Gastrocnemius medialis (tissue), 4 donors: ENCODE measurements around the gene NFILZ. TPM values are rescaled to one million over a fixed set of nuclear protein-coding genes. Genes with fewer than 3 reads are reported as not detected.
A peak's percentile ranks its signal among the peaks of the same experiment; 100 is the strongest.

ENCODE experiments used
- ATAC-seq, 2 donors: fragments of 150-250 bp; one replicate each; pipeline ENCODE4 v1.9.1; 2016
- DNase-seq, 2 donors: peaks; one replicate each; pipeline ENCODE4 v3.0.0-alpha.2; 2019
- H3K27ac ChIP-seq, 4 donors: fragments of 200-600 bp; sonication (generic); 1 replicate in 1 of 4; 2 replicates in 3 of 4; pipeline ENCODE4 v1.5.1; 2016 to 2018; ENCODE audit warnings: mild to moderate bottlenecking in 2 of 4, moderate library complexity in 1 of 4
- H3K27me3 ChIP-seq, 3 donors: fragments of 200-600 bp; sonication (generic) in 2 of 3; 1 replicate in 1 of 3; 2 replicates in 2 of 3; pipeline versions ENCODE4 v1.5.1 to v1.6.0; 2016 to 2019; ENCODE audit warnings: mild to moderate bottlenecking in 1 of 3, moderate library complexity in 1 of 3
- H3K36me3 ChIP-seq, 2 donors: fragments of 200-600 bp; sonication (generic) in 1 of 2; one replicate each; pipeline ENCODE4 v1.5.1; 2017 to 2018
- H3K4me1 ChIP-seq, 2 donors: fragments of 200-600 bp; sonication (generic) in 1 of 2; one replicate each; pipeline ENCODE4 v1.5.1; 2016 to 2017; ENCODE audit warnings: mild to moderate bottlenecking in 2 of 2
- H3K4me3 ChIP-seq, 4 donors: fragments of 200-600 bp; sonication (generic) in 3 of 4; 1 replicate in 1 of 4; 2 replicates in 3 of 4; pipeline ENCODE4 v1.5.1; 2016 to 2019; ENCODE audit warnings: mild to moderate bottlenecking in 2 of 4
- H3K9me3 ChIP-seq, 3 donors: fragments of 200-600 bp; sonication (generic) in 2 of 3; 1 replicate in 1 of 3; 2 replicates in 2 of 3; pipeline ENCODE4 v1.5.1; 2016 to 2019
- POLR2A ChIP-seq, 2 donors: fragments of 450-650 bp; IDR thresholded peaks; one replicate each; pipeline ENCODE4 v1.6.1; 2017; ENCODE audit warnings: antibody characterized with exemption in 2 of 2, mild to moderate bottlenecking in 2 of 2, moderate library complexity in 2 of 2
- in situ Hi-C, 4 donors: fragments of 200-750 bp; cut with MboI; loops; one replicate each; pipeline versions ENCODE4 v1.15.0 to v1.8.0; 2017; ENCODE audit warnings: low sequenced_read_pairs in 4 of 4
- intact Hi-C: fragments of 100-400 bp; cut with DNase I; formaldehyde crosslinking; loops from one replicate; pipeline ENCODE4 v1.15.1; 2023; ENCODE audit warnings: low total_unique reads
- total RNA-seq, 4 donors: library from RNA; depleted of rRNA; stranded (reverse); fragments of >200 nt; gene quantifications; one replicate each; pipeline versions ENCODE4 v1.1.0 to v1.2.3, GENCODE V29; 2016
- TF ChIP-seq, protein P1 (sequence below), 5 experiments: fragments of 450-650 bp in 3 of 5; fragments of 200-600 bp in 2 of 5; sonication (generic) in 2 of 5; IDR thresholded peaks in 4 of 5; conservative IDR thresholded peaks in 1 of 5; 1 replicate in 4 of 5; 2 replicates in 1 of 5; pipeline ENCODE4 v1.5.1; 2016 to 2019; ENCODE audit warnings: antibody characterized with exemption in 5 of 5, mild to moderate bottlenecking in 3 of 5, moderate library complexity in 3 of 5

NFILZ gene, protein sequence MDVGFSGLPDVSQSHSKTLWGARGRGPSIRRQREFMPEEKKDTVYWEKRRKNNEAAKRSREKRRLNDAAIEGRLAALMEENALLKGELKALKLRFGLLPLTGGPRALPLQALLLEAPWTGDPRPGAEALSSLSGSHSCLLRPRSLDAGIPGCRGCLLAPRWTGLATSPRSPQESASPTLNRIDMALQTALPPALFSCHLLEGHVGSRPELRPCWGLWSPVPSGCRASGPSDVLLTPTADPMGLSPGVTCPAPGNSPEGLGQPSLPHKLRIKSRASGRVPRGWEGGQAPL
- total RNA-seq, result not detected

DNA sequence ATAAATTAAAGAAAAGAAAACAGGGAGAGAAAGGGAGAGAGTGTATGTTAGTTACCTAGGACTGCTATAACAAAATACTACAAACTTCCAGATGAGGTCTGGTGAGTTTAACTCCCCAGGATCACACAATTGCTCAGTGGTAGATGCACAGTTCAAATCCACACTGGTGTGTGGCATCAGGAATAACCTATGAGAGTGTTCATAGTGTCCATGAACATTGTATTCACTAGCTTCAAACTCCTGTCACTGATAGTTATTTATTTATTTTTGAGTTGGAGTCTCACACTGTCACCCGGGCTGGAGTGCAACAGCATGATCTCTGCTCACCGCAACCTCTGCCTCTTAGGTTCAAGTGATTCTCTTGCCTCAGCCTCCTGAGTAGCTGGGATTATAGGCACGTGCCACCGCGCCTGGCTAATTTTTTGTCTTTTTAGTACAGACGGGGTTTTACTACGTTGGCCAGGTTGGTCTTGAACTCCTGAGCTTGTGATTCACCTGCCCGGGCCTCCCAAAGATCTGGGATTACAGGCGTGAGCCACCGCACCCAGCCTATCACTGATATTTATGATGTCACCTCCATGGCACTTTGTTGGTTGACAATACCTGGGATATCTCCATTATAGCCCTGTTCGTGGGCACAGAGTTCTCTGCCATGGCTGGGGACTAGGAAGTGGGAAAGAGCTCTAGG, at the start of gene NFILZ:
NFILZ (plus strand) TSS at position 638 of the 688 bp plus-strand sequence. CDS start 46,133 bp downstream, outside the sequence.
- intact Hi-C loops, result no loop called here
- in situ Hi-C loops, result no loop called here
- Histone ChIP-seq H3K27ac (peak within 1 kb of the TSS in 1 of 4 donors; percentile 22), H3K36me3 (no peaks in the 10 kb centered on the region), H3K4me3 (no peak within 1 kb of the TSS), H3K4me1 (no peaks in the 10 kb centered on the region), H3K27me3 (no peaks in the 10 kb centered on the region), H3K9me3 (no peaks in the 10 kb centered on the region)
- ATAC-seq (no peak), DNase-seq (no peak)
- TF ChIP-seq, protein P1, sequence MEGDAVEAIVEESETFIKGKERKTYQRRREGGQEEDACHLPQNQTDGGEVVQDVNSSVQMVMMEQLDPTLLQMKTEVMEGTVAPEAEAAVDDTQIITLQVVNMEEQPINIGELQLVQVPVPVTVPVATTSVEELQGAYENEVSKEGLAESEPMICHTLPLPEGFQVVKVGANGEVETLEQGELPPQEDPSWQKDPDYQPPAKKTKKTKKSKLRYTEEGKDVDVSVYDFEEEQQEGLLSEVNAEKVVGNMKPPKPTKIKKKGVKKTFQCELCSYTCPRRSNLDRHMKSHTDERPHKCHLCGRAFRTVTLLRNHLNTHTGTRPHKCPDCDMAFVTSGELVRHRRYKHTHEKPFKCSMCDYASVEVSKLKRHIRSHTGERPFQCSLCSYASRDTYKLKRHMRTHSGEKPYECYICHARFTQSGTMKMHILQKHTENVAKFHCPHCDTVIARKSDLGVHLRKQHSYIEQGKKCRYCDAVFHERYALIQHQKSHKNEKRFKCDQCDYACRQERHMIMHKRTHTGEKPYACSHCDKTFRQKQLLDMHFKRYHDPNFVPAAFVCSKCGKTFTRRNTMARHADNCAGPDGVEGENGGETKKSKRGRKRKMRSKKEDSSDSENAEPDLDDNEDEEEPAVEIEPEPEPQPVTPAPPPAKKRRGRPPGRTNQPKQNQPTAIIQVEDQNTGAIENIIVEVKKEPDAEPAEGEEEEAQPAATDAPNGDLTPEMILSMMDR (IDR thresholded peaks at IDR 0.05 in 4 of 5, conservative IDR thresholded peaks at IDR 0.05 in 1 of 5), result no peak
- no peak for TF ChIP-seq POLR2A (IDR thresholded peaks at IDR 0.05)

DNA sequence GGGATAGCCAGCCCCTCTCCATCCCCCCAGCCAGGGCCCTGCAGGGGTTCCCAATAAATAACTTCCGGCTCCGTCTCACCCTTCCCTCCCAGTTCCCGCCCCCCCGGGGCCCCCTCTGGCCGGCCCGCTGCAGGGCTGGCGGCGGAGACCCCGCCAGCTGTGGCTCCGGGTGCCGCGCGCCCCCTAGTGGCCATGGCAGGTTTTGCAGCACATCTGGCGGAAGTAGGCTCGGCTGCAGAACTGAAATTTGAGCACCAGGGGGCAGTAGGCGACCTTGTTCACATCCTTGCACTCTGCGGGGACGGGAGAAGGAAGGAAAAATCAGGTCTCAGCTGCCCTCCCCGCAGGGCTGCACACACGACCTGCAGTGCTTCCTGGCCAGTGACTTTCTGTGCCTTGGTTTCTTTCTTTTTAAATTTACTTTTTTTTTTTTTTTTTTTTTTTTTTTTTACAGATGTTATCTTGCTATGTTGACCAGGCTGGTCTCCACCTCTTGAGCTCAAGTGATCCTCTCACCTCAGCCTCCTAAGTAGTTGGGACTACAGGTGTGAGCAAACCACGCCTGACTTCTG, 49.6 kb upstream of the NFILZ start:
- ATAC-seq (peak in 1 of 2 donors; percentile 41), DNase-seq (peak; percentile 37 to 50)
- in situ Hi-C loops (no loop called here), intact Hi-C loops (loop anchor here (10.0 kb wide), 1 partner anchor 64 kb away; no protein-coding TSS in a partner anchor)
- Histone ChIP-seq H3K4me3 (no peak overlapping the region), H3K27me3 (peaks cover 0 to 14% (median 11%) of the 10 kb centered on the region in 3 donors), H3K9me3 (no peaks in the 10 kb centered on the region), H3K27ac (no peak overlapping the region), H3K36me3 (no peaks in the 10 kb centered on the region), H3K4me1 (no peaks in the 10 kb centered on the region)
- no peak for TF ChIP-seq POLR2A (IDR thresholded peaks at IDR 0.05)
- TF ChIP-seq, protein P1 (IDR thresholded peaks at IDR 0.05 in 4 of 5, conservative IDR thresholded peaks at IDR 0.05 in 1 of 5), result peak; percentile 70 to 90 (median 82)

DNA sequence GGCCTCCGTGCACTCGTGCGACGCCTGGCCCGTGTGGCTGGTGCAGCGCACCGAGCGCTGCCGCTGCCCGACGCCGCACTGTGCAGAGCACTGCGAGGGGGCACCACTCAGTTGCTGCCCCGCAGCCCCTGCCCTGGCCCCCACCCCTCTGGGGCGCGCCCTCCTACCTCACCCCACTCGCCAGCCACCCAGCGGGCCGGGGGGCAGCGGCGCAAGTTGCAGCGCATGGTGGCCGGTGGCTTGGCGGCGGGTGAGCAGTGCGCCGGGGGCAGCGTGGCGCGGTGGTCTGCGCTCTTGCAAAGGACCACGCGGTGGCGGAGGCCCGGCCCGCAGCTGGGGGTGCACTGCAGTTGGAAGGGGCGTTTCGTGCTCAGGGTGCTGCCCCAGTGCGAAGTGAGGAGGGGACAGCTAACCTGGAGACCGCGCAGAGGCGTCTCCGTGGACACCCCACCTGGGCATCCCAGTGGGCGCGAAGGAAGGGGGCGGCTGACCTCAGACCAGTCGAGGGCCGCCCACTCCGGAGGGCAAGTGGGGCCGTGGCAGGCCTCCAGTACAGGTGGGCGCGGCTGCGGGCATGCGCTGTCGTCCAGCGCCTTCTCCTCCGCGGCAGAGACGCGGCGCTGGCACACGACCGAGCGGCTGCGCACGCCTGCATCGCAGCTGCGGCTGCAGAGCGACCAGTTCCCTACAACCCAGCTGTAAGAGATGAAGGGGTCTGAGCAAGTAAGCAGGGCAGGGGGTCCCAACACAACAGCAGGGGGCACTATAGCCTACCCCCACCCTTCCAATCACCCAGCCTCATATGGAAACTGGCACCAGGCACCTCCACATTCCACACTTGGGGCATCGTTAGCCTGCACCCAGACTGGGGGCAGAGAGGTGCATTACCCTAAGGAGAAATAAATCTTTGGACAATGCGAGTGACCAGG, 45.2 kb upstream of the NFILZ start:
- H3K27me3 ChIP-seq, result peaks cover 0 to 7% (median 5%) of the 10 kb centered on the region in 3 donors
- intact Hi-C loops, result loop anchor here (10.0 kb wide), 1 partner anchor 60 kb away; no protein-coding TSS in a partner anchor

More for the DNA sequence above, 45.2 kb upstream of the NFILZ start:
- Histone ChIP-seq H3K27ac (no peak overlapping the region), H3K4me1 (no peaks in the 10 kb centered on the region), H3K9me3 (no peaks in the 10 kb centered on the region), H3K4me3 (no peak overlapping the region), H3K36me3 (no peaks in the 10 kb centered on the region)
- no peak for ATAC-seq
- TF ChIP-seq, protein P1 (IDR thresholded peaks at IDR 0.05 in 4 of 5, conservative IDR thresholded peaks at IDR 0.05 in 1 of 5), result no peak
- no peak for TF ChIP-seq POLR2A (IDR thresholded peaks at IDR 0.05)
- in situ Hi-C loops, result no loop called here
- DNase-seq, result no peak
